ENCODE data around the gene PDIA2. TPM values are rescaled to one million over a fixed set of nuclear protein-coding genes. Genes with fewer than 3 reads are reported as not detected.

PDIA2 gene
- total and polyA plus RNA-seq, 2 experiments from 2014 or later = not detected

DNA sequence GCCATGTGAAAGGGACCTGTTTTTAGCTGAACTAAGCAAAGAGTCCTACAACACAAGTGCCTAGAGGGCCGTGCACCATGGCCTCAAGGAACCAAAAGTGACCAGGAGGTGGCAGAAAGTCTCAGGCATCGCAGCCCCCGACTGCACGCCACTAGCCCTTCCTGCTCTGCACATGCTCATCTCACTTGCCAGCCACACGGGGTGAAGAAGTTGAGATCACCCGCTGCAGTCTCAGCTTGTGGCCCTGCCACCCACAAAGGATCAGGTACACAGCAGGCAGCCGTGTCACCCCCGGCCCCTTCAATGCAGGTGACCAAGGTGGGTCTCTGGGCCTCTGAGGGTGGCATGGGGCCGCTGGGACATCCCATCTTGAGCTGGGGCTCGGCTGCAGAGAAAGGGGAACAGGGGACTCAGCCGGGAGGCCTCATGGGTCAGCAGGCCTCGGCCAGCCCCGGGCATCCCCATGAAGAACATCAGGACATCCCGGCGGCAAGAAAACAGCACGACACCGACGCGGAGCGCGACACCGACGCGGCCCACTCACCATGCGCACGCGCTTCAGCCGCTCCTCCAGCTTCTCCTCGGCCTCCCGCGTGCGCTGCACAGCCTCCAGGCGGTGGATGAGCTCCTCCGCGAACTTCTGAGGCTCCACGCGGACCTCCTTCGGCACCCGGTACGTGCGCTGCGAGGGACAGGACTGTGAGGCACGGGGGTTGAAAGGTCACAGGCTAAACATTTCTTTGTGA lies 21.0 kb downstream of the PDIA2 start:
- Histone ChIP-seq H3K4me3 (no peak overlapping the region), H3K9me3 (ENCODE audit: low read depth) (no peaks in the 10 kb centered on the region), H3K36me3 (ENCODE audit: low read depth) (no peaks in the 10 kb centered on the region), H3K9me2 (ENCODE audit: insufficient read depth) (no peaks in the 10 kb centered on the region), H3F3A (ENCODE audit: insufficient read depth) (no peaks in the 10 kb centered on the region), H3K4me1 (ENCODE audit: insufficient read depth) (no peaks in the 10 kb centered on the region), H4K20me1 (ENCODE audit: insufficient read depth) (no peaks in the 10 kb centered on the region), H3K79me2 (ENCODE audit: insufficient read depth) (no peaks in the 10 kb centered on the region), H2AFZ (no peak overlapping the region), H3K27ac (no peak overlapping the region), H3K9ac (no peak overlapping the region), H3K27me3 (replicated peaks; ENCODE audit: insufficient read depth) (no peaks in the 10 kb centered on the region), H3K4me2 (ENCODE audit: unreplicated experiment) (no peak overlapping the region)
- peak; percentile 15 for DNase-seq
- in situ Hi-C loops (cut with MboI) = no loop called here
- WGBS, 2 experiments (ENCODE audit: low coverage in 1 of 2, low lambda C conversion rate in 2 of 2, missing lambda C conversion rate in 2 of 2) = 89 to 90% methylated on average over 38 to 42 of the region's 43 CpGs
- TF ChIP-seq EZH2 (IDR thresholded peaks at IDR 0.05; ENCODE audit: insufficient read depth, poor library complexity, severe bottlenecking) = no peak
- no peak for TF ChIP-seq EZH2phosphoT487 (IDR thresholded peaks at IDR 0.05; ENCODE audit: insufficient read depth, low read depth)

DNA sequence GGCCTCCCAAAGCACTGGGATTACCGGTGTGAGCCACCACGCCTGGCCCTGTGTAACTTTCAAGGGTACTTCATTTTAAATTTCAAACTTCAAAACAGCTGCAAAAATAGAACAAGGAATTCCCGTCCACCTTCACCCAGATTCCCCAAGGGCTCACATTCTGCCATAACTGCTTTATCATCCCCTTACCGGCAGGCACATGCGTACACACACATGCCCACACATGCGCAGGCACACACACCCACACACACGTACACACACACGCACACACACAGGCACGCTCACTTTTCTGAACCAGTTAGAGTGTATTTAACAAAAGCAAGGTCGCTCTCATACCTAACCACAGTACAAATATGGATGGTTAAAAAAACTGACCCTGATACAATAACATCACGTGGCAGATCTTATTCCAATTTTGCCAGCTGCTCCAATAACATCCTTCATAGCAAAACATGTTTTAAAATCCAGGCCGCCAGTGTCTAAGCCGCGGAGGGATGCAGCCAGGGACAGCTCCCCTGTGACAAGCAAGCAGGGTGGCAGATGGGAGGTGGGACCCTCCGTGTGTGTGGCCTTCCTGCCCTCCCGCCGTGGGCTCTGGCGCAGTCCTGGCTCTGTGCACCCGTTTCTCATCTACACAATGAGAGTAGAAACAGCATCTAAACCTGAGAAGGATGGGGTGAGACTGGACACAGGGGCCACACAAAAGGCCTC lies 23.1 kb downstream of the PDIA2 start:
- no peak overlapping the region for H3K4me3 ChIP-seq
- TF ChIP-seq EZH2 (IDR thresholded peaks at IDR 0.05; ENCODE audit: insufficient read depth, poor library complexity, severe bottlenecking) (no peak), EZH2phosphoT487 (IDR thresholded peaks at IDR 0.05; ENCODE audit: insufficient read depth, low read depth) (no peak)
- no peaks in the 10 kb centered on the region for H3K36me3 ChIP-seq (ENCODE audit: low read depth)
- no peak overlapping the region for H2AFZ ChIP-seq
- H3K9me2 ChIP-seq (ENCODE audit: insufficient read depth) = no peaks in the 10 kb centered on the region
- H3K79me2 ChIP-seq (ENCODE audit: insufficient read depth) = no peaks in the 10 kb centered on the region
- in situ Hi-C loops (cut with MboI) = no loop called here
- H3K4me1 ChIP-seq (ENCODE audit: insufficient read depth) = no peaks in the 10 kb centered on the region
- no peaks in the 10 kb centered on the region for H3K27me3 ChIP-seq (replicated peaks; ENCODE audit: insufficient read depth)
- no peaks in the 10 kb centered on the region for H3F3A ChIP-seq (ENCODE audit: insufficient read depth)
- no peak for DNase-seq
- no peak overlapping the region for H3K4me2 ChIP-seq (ENCODE audit: unreplicated experiment)
- 79 to 83% methylated on average over 18 to 19 of the region's 19 CpGs for WGBS, 2 experiments (ENCODE audit: low coverage in 1 of 2, low lambda C conversion rate in 2 of 2, missing lambda C conversion rate in 2 of 2)
- no peaks in the 10 kb centered on the region for H3K9me3 ChIP-seq (ENCODE audit: low read depth)
- no peaks in the 10 kb centered on the region for H4K20me1 ChIP-seq (ENCODE audit: insufficient read depth)
- H3K9ac ChIP-seq = no peak overlapping the region
- no peak overlapping the region for H3K27ac ChIP-seq

GRCh38 chr16:306911-307370 lies 24.0 kb downstream of the PDIA2 start:
- DNase-seq = no peak

GRCh38 chr16:307691-308312 lies 24.8 kb downstream of the PDIA2 start:
- Histone ChIP-seq H3K4me2 (ENCODE audit: unreplicated experiment) (no peak overlapping the region), H3K9me2 (ENCODE audit: insufficient read depth) (no peaks in the 10 kb centered on the region), H3F3A (ENCODE audit: insufficient read depth) (no peaks in the 10 kb centered on the region), H3K4me3 (no peak overlapping the region), H4K20me1 (ENCODE audit: insufficient read depth) (no peaks in the 10 kb centered on the region), H3K79me2 (ENCODE audit: insufficient read depth) (no peaks in the 10 kb centered on the region), H3K9me3 (ENCODE audit: low read depth) (no peaks in the 10 kb centered on the region), H2AFZ (no peak overlapping the region), H3K4me1 (ENCODE audit: insufficient read depth) (no peaks in the 10 kb centered on the region), H3K36me3 (ENCODE audit: low read depth) (0 out of 2 replicates have a peak, but pooled peaks cover 6% of the 10 kb centered on the region), H3K27ac (no peak overlapping the region), H3K9ac (no peak overlapping the region), H3K27me3 (replicated peaks; ENCODE audit: insufficient read depth) (no peaks in the 10 kb centered on the region)
- WGBS, 2 experiments (ENCODE audit: low coverage in 1 of 2, low lambda C conversion rate in 2 of 2, missing lambda C conversion rate in 2 of 2) = 96 to 98% methylated on average over 21 of the region's 21 CpGs
- no peak for TF ChIP-seq EZH2phosphoT487 (IDR thresholded peaks at IDR 0.05; ENCODE audit: insufficient read depth, low read depth)
- no peak for TF ChIP-seq EZH2 (IDR thresholded peaks at IDR 0.05; ENCODE audit: insufficient read depth, poor library complexity, severe bottlenecking)
- in situ Hi-C loops (cut with MboI) = no loop called here
- DNase-seq = no peak

More at GRCh38 chr16:306911-307370, 24.0 kb downstream of the PDIA2 start:
- in situ Hi-C loops (cut with MboI) = no loop called here
- no peak overlapping the region for H2AFZ ChIP-seq
- 64 to 73% methylated on average over 17 of the region's 17 CpGs for WGBS, 2 experiments (ENCODE audit: low coverage in 1 of 2, low lambda C conversion rate in 2 of 2, missing lambda C conversion rate in 2 of 2)
- H3F3A ChIP-seq (ENCODE audit: insufficient read depth) = no peaks in the 10 kb centered on the region
- H3K27me3 ChIP-seq (replicated peaks; ENCODE audit: insufficient read depth) = no peaks in the 10 kb centered on the region
- H4K20me1 ChIP-seq (ENCODE audit: insufficient read depth) = no peaks in the 10 kb centered on the region
- H3K79me2 ChIP-seq (ENCODE audit: insufficient read depth) = no peaks in the 10 kb centered on the region
- H3K9me2 ChIP-seq (ENCODE audit: insufficient read depth) = no peaks in the 10 kb centered on the region
- H3K27ac ChIP-seq = no peak overlapping the region
- H3K4me2 ChIP-seq (ENCODE audit: unreplicated experiment) = no peak overlapping the region
- no peak overlapping the region for H3K4me3 ChIP-seq
- no peaks in the 10 kb centered on the region for H3K9me3 ChIP-seq (ENCODE audit: low read depth)
- no peak for TF ChIP-seq EZH2 (IDR thresholded peaks at IDR 0.05; ENCODE audit: insufficient read depth, poor library complexity, severe bottlenecking)
- no peak for TF ChIP-seq EZH2phosphoT487 (IDR thresholded peaks at IDR 0.05; ENCODE audit: insufficient read depth, low read depth)
- H3K4me1 ChIP-seq (ENCODE audit: insufficient read depth) = no peaks in the 10 kb centered on the region
- 0 out of 2 replicates have a peak, but pooled peaks cover 2% of the 10 kb centered on the region for H3K36me3 ChIP-seq (ENCODE audit: low read depth)
- no peak overlapping the region for H3K9ac ChIP-seq

All from GM23248 (cell line).